SHP77 (cell line): ENCODE results near the gene ILRUN.
"Not testable (repeated sequence)": the region's sequence is repeated elsewhere in the genome, so short reads cannot be mapped to it uniquely, and the experiment has no call there.

Experiments
- DNase-seq, 2 experiments: peaks; one replicate each; lab custom pipeline; 2025; lab: John Stamatoyannopoulos, UW

The ILRUN gene

GRCh38 chr6:34664256-34664971, 32.2 kb downstream of the ILRUN start:
- DNase-seq = no peak

GRCh38 chr6:34663831-34664255, 32.7 kb downstream of the ILRUN start:
- no peak for DNase-seq

- DNase-seq = no peak
These were observed 33.2 kb downstream of the ILRUN start for GRCh38 chr6:34663371-34663770.

GRCh38 chr6:34661357-34661756, 35.2 kb downstream of the ILRUN start:
- no peak for DNase-seq

GRCh38 chr6:34658605-34659265, 37.8 kb downstream of the ILRUN start:
- DNase-seq = no peak

- not testable (repeated sequence) for DNase-seq
These were observed 38.5 kb downstream of the ILRUN start for GRCh38 chr6:34657979-34658480.

DNA sequence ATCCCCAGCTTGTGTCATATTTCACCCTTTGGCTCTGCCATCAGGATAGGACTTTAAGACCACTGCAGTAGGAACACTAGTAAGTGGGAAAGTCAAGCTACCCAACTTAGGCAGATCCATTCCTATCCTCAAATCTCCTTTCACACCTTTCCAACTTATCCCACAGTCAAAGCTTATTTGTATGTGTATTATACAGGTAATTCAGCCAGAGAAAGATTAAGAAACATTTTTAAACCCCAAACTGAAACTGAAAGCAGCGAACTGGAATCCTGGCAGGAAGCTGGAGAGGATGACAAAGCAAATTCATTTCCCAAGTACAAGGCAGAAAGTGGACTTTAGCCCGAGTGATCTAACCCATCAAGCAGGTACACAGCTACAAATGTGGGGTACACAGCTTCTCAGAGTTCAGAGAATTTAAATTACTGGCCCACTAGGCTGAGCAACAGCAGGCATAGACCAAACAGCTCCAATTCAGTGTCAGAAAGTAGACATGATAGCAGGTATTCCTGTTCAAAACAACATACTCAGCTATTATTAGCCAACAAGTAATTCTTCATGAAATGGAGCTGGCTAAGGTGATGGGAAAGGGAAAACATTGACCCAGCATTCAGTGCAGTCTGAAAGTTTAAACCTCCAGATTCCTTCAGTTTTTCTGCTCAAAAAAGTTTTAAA, 39.1 kb downstream of the ILRUN start:
- DNase-seq = peak; percentile 16 to 20

GRCh38 chr6:34657037-34657306, 39.6 kb downstream of the ILRUN start:
- DNase-seq = peak in 1 of 2 experiments; percentile 30

GRCh38 chr6:34656378-34657036, 40.1 kb downstream of the ILRUN start:
- DNase-seq = peak; percentile 73 to 88

DNA sequence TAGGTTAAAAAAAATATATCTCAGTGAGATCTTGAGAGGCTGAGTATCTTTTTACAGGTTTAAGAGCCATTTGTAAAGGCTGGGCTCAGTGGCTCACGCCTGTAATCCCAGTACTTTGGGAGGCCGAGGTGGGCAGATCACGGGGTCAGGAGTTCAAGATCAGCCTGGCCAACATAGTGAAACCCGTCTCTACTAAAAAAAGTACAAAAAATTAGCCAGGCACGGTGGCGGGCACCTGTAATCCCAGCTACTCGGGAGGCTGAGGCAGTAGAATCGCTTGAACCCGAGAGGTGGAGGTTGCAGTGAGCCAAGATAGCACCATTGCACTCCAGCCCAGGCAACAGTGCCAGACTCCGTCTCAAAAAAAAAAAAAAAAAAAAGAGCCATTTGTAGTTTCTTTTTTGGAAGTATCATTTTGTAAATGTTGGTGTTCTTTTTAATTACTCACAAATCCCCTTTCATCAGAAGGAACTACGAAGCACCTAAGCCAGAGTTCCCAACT, 40.6 kb downstream of the ILRUN start:
- not testable (repeated sequence) for DNase-seq

GRCh38 chr6:34654061-34654710, 42.4 kb downstream of the ILRUN start:
- DNase-seq = no peak

- no peak for DNase-seq
These were observed 44.3 kb downstream of the ILRUN start for GRCh38 chr6:34652263-34652662.

GRCh38 chr6:34650823-34651222, 45.7 kb downstream of the ILRUN start:
- DNase-seq = no peak

GRCh38 chr6:34650232-34650631, 46.3 kb downstream of the ILRUN start:
- DNase-seq = not testable (repeated sequence)

DNA sequence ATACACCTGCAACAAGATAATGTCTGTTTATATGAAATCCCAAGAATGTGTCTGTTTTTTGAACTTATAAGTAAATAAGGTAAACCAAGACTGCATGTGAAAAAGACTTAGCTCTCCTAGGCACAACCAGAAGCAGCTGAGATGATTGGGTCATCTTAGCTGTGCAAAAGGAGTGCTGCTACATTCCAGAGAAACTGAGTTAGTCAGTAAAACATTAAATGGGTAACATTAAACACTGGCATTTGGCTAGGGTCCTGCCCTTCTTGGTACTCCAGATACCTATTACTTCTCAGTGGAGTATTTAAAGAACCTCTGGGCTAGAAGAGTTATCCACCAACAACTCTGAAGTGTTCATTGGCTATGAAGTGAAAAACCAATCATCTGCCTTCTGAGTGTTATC, 47.8 kb downstream of the ILRUN start:
- no peak for DNase-seq
